K562 (cell line): Measurements from ENCODE around the gene DCLK1. TPM values are rescaled to one million over a fixed set of nuclear protein-coding genes. Genes with fewer than 3 reads are reported as not detected.

ENCODE experiments used
- ATAC-seq: fragments of 200-7000 bp; cut with Tn5 transposase; 3 replicates; pipeline ENCODE4 v1.9.1; 2020; ENCODE audit warnings: moderate library complexity
- BruUV-seq: library from RNA; stranded (reverse); fragments of 400-500 nt; replicated peaks from 2 replicates; lab custom pipeline; 2021; lab: Mats Ljungman, UMichigan
- CTCF ChIA-PET: fragments of 300-600 bp; formaldehyde crosslinking; extraction: SDS; loops from one replicate; lab custom pipeline; 2021; ENCODE audit warnings: low intra/inter-chr PET ratio; lab: Yijun Ruan, JAX
- POLR2A ChIA-PET: fragments of 300-600, 350-650 bp; sonication (Branson Sonifier 250); formaldehyde crosslinking; extraction: SDS; loops from one replicate; lab custom pipeline; 2021; ENCODE audit warnings: antibody characterized with exemption, inconsistent platforms; lab: Yijun Ruan, JAX
- DNase-seq, 4 experiments: peaks; one replicate each; pipeline versions ENCODE4 v3.0.0 to v3.0.0-alpha.2; 2011 to 2018; ENCODE audit warnings: low spot score in 3 of 4, mixed read lengths in 3 of 4; ENCODE audit errors: extremely low read depth in 1 of 4
- FAIRE-seq: peaks from 2 replicates; lab custom pipeline; 2011; peaks lifted over from hg19 to GRCh38; lab: Jason Lieb, UNC
- H2AFZ ChIP-seq: 2 replicates; pipeline ENCODE4 v1.6.0; 2011; ENCODE audit warnings: low read depth, low read length, control low read depth, inconsistent platforms
- H3K27ac ChIP-seq: fragments of 200-600 bp; 3 replicates; pipeline ENCODE4 v1.8.0; 2011; ENCODE audit warnings: low read depth, mild to moderate bottlenecking, control low read depth, inconsistent platforms, low read length, moderate library complexity, mixed read lengths; ENCODE audit errors: extremely low read depth
- H3K27me3 ChIP-seq, 2 experiments: fragments of 300-600 bp in 1 of 2; 2 replicates in 1 of 2; 3 replicates in 1 of 2; pipeline versions ENCODE4 v1.6.0 to v1.8.0; 2011; ENCODE audit warnings: inconsistent platforms in 2 of 2, low read length in 2 of 2, mild to moderate bottlenecking in 1 of 2, mixed read lengths in 1 of 2, moderate library complexity in 1 of 2; ENCODE audit not compliant: control insufficient read depth in 2 of 2, insufficient read depth in 2 of 2
- H3K36me3 ChIP-seq: fragments of 300-600 bp; 3 replicates; pipeline ENCODE4 v1.8.0; 2011; ENCODE audit warnings: mild to moderate bottlenecking, low read length, inconsistent platforms; ENCODE audit not compliant: control insufficient read depth, insufficient read depth
- H3K4me1 ChIP-seq, 2 experiments: fragments of 200-600 bp in 1 of 2; replicated peaks in 1 of 2; 2 replicates in 1 of 2; 3 replicates in 1 of 2; pipeline versions ENCODE4 v1.5.1 to v1.8.0; 2011; ENCODE audit warnings: inconsistent platforms in 2 of 2, low read length in 2 of 2, mild to moderate bottlenecking in 1 of 2, mixed read lengths in 1 of 2, moderate library complexity in 1 of 2; ENCODE audit not compliant: control insufficient read depth in 2 of 2, insufficient read depth in 2 of 2
- H3K4me2 ChIP-seq: 2 replicates; pipeline ENCODE4 v1.6.1; 2011; ENCODE audit warnings: low read length, control low read depth, inconsistent platforms, mixed read lengths; ENCODE audit not compliant: insufficient read depth
- H3K4me3 ChIP-seq: fragments of 200-600 bp; sonication (generic), shearing (Covaris generic); 2 replicates; pipeline ENCODE4 v1.5.1; 2016; ENCODE audit warnings: control low read depth, inconsistent platforms
- H3K79me2 ChIP-seq: fragments of 200-600 bp; 3 replicates; pipeline ENCODE4 v1.8.0; 2011; ENCODE audit warnings: low read length, inconsistent platforms; ENCODE audit not compliant: control insufficient read depth, insufficient read depth
- H3K9ac ChIP-seq, 2 experiments: 2 replicates each; pipeline versions ENCODE4 v1.6.0 to v1.6.1; 2011; ENCODE audit warnings: low read depth in 2 of 2, low read length in 2 of 2, control low read depth in 1 of 2, inconsistent platforms in 1 of 2, mild to moderate bottlenecking in 1 of 2, mixed read lengths in 1 of 2; ENCODE audit not compliant: insufficient read depth in 1 of 2
- H3K9me1 ChIP-seq: one replicate; pipeline ENCODE4 v1.6.0; 2011; ENCODE audit warnings: inconsistent platforms, mild to moderate bottlenecking, low read length, moderate library complexity; ENCODE audit not compliant: control insufficient read depth, insufficient read depth
- H3K9me3 ChIP-seq: replicated peaks from 2 replicates; pipeline ENCODE4 v1.5.1; 2011; ENCODE audit warnings: low read depth, low read length, inconsistent platforms; ENCODE audit not compliant: control insufficient read depth, insufficient read depth
- H4K20me1 ChIP-seq: replicated peaks from 2 replicates; pipeline ENCODE4 v1.6.1; 2011; ENCODE audit warnings: low read length, inconsistent platforms, mixed read lengths; ENCODE audit not compliant: control insufficient read depth, insufficient read depth
- ADNP ChIP-seq: fragments of 200-800 bp; sonication (Bioruptor generic); IDR thresholded peaks from 2 replicates; pipeline ENCODE4 v1.6.1; 2016; ENCODE audit warnings: missing genetic modification characterization, missing compliant biosample characterization
- BRCA1 ChIP-seq, 2 experiments: fragments of 450-650 bp in 1 of 2; sonication (generic) in 1 of 2; formaldehyde crosslinking in 1 of 2; IDR thresholded peaks; 2 replicates each; pipeline versions ENCODE4 v1.5.0 to v1.6.1; 2017 to 2020; ENCODE audit warnings: mild to moderate bottlenecking in 1 of 2, missing genetic modification reagents in 1 of 2
- CBX8 ChIP-seq: fragments of 200-600 bp; sonication (generic); IDR thresholded peaks from 2 replicates; pipeline ENCODE4 v1.6.1; 2012; ENCODE audit warnings: borderline replicate concordance, mixed run types, low read depth, mild to moderate bottlenecking, moderate library complexity, mixed read lengths, low read length, control low read depth, inconsistent platforms; ENCODE audit not compliant: poor library complexity, severe bottlenecking; ENCODE audit errors: extremely low read depth
- ELF1 ChIP-seq: fragments of 200-800 bp; sonication (Bioruptor generic); IDR thresholded peaks from 2 replicates; pipeline ENCODE4 v1.6.1; 2016; ENCODE audit warnings: missing genetic modification characterization, missing compliant biosample characterization
- HDAC3 ChIP-seq: fragments of 450-650 bp; IDR thresholded peaks from 2 replicates; pipeline ENCODE4 v1.6.1; 2018; ENCODE audit warnings: borderline replicate concordance, mild to moderate bottlenecking, moderate library complexity; ENCODE audit not compliant: partially characterized antibody
- JUNB ChIP-seq: fragments of 450-650 bp; formaldehyde crosslinking; conservative IDR thresholded peaks from 2 replicates; pipeline ENCODE4 v1.4.0; 2020; ENCODE audit warnings: mild to moderate bottlenecking
- KLF6 ChIP-seq: fragments of 250-450 bp; sonication (Bioruptor Pico); IDR thresholded peaks from 2 replicates; pipeline ENCODE4 v1.4.0; 2020; ENCODE audit warnings: mild to moderate bottlenecking, moderate library complexity, borderline replicate concordance
- RBM17 ChIP-seq: fragments of 200-400 bp; formaldehyde crosslinking; IDR thresholded peaks from 2 replicates; pipeline ENCODE4 v1.6.1; 2017; ENCODE audit warnings: low read depth, mild to moderate bottlenecking, low read length, borderline replicate concordance
- SAFB2 ChIP-seq: fragments of 200-400 bp; formaldehyde crosslinking; IDR thresholded peaks from 2 replicates; pipeline ENCODE4 v1.6.1; 2018; ENCODE audit warnings: borderline replicate concordance, low read length, low read depth, moderate library complexity; ENCODE audit not compliant: severe bottlenecking
- SIN3A ChIP-seq, 2 experiments: fragments of 150-350 bp in 1 of 2; IDR thresholded peaks; 2 replicates each; pipeline ENCODE4 v1.6.1; 2011 to 2016; ENCODE audit warnings: borderline replicate concordance in 2 of 2, low read depth in 2 of 2, low read length in 2 of 2, mild to moderate bottlenecking in 2 of 2, moderate library complexity in 2 of 2; ENCODE audit not compliant: control insufficient read depth in 1 of 2
- SMAD2 ChIP-seq: fragments of 150-350 bp; IDR thresholded peaks from 2 replicates; pipeline ENCODE4 v1.6.1; 2014; ENCODE audit warnings: low read depth, mild to moderate bottlenecking, low read length
- SMARCB1 ChIP-seq: IDR thresholded peaks from 2 replicates; pipeline ENCODE4 v1.6.1; 2011; ENCODE audit warnings: improper control_type of control experiment, low read depth; ENCODE audit not compliant: insufficient read length
- SREBF1 ChIP-seq: fragments of 150-350 bp; IDR thresholded peaks from 2 replicates; pipeline ENCODE4 v1.6.1; 2014; ENCODE audit warnings: antibody characterized with exemption, low read depth, low read length, borderline replicate concordance
- TAF15 ChIP-seq: fragments of 200-400 bp; formaldehyde crosslinking; IDR thresholded peaks from 2 replicates; pipeline ENCODE4 v1.6.1; 2017; ENCODE audit warnings: mild to moderate bottlenecking, low read depth, low read length, moderate library complexity
- TSC22D4 ChIP-seq: fragments of 450-650 bp; IDR thresholded peaks from 2 replicates; pipeline ENCODE4 v1.6.1; 2016; ENCODE audit warnings: missing genetic modification characterization, missing biosample characterization, control low read depth
- ZBTB17 ChIP-seq: fragments of 450-650 bp; formaldehyde crosslinking; IDR thresholded peaks from 2 replicates; pipeline ENCODE4 v1.4.0; 2020; ENCODE audit warnings: mild to moderate bottlenecking
- ZKSCAN3 ChIP-seq: fragments of 250-450 bp; sonication (Bioruptor Pico); IDR thresholded peaks from 2 replicates; pipeline ENCODE4 v1.4.0; 2020
- ZNF347 ChIP-seq: fragments of 450-650 bp; formaldehyde crosslinking; IDR thresholded peaks from 2 replicates; pipeline ENCODE4 v1.4.0; 2020; ENCODE audit warnings: low read depth, mild to moderate bottlenecking, moderate library complexity
- WGBS: fragments of 100-300 bp; shearing (Covaris generic); methylation state at CpG from one replicate; pipeline ENCODE4 v1.1.6; 2016; ENCODE audit warnings: low coverage, mixed read lengths; ENCODE audit not compliant: insufficient coverage; ENCODE audit errors: missing lambda C conversion rate; 5-methylcytosine and 5-hydroxymethylcytosine counted together
- in situ Hi-C: fragments of 300-500 bp; cut with MboI; formaldehyde crosslinking; loops from 4 replicates; pipeline ENCODE4 v1.15.0; 2018; ENCODE audit warnings: inconsistent platforms, mixed read lengths
- intact Hi-C: fragments of 100-400 bp; cut with micrococcal nuclease; formaldehyde crosslinking; loops from 2 replicates; pipeline ENCODE4 v1.14.2; 2022
- polyA plus RNA-seq, 8 experiments: library from polyadenylated mRNA; depleted of rRNA in 4 of 8; stranded (reverse) in 5 of 8; unstranded in 3 of 8; fragments of >200 nt; fragmentation: Nextera tagmentation in 2 of 8; fragmentation: Illumina TruSeq in 1 of 8; extraction: Ambion mirVana in 2 of 8; extraction: Trizol in 1 of 8; gene quantifications; 2 replicates each; pipeline versions ENCODE4 v1.2.1 to v1.2.3, GENCODE V29; 2011 to 2014; ENCODE audit warnings: inconsistent platforms in 1 of 8, missing spikeins in 1 of 8
- total RNA-seq, 7 experiments: library from RNA; depleted of rRNA in 6 of 7; stranded (reverse); fragments of >200 nt in 6 of 7; fragmentation: Illumina TruSeq in 2 of 7; extraction: Trizol in 2 of 7; gene quantifications; 2 replicates each; pipeline versions ENCODE4 v1.2.1 to v1.2.3, GENCODE V29; 2011 to 2021; ENCODE audit warnings: low replicate concordance in 1 of 7
- TF ChIP-seq, protein P1 (sequence below): fragments of 450-650 bp; conservative IDR thresholded peaks from 2 replicates; pipeline ENCODE4 v1.6.1; 2016; ENCODE audit warnings: missing genetic modification characterization, low read depth, mild to moderate bottlenecking, control low read depth, missing compliant biosample characterization

The DCLK1 gene
- total and polyA plus RNA-seq, 9 of the 15 experiments (the other 6 are each of a cell fraction or from before 2014, with no cell fraction given) = 0.07 TPM; not detected in 8

DNA sequence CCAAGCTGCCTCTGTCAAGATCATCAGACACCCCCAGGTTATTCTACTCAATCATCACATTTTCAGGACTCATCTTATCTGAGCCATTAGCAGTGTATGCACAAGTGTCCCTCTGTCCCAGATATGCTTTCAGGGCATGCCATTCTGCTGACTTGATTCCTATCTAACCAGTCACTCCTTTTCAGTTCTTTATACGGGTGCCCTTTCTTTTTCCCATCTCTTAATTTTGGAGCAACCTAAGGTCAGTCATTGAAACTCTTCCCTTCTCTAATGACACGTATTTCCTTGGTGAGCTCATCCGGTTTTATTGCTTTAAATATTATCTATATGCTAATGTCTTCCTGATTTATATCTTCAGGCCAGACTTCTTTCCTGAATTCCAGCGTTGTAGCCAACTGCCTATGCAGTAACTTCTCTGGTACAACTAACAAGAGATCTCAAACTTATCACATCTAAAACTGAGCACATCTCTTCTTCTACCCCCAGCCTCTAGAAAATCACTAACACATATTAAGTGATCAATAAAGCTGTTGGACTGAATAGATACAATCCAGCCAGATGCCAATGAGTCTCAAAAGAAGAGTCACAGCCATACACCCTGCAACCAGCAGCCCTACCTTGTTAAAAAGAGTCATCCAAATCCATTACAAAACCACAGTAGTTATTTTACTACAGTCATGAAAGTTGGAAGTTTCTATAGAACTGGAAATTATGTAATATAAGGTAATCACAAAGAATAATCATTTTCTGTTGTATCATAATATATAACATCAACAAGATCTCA is 58.8 kb downstream of the DCLK1 start:
- no peak for TF ChIP-seq ZKSCAN3 (CRISPR knock-in tag)
- TF ChIP-seq TAF15 = no peak
- no peak for TF ChIP-seq ZBTB17 (CRISPR knock-in tag)
- TF ChIP-seq KLF6 = no peak
- TF ChIP-seq ADNP (tag) = no peak
- no peak for TF ChIP-seq SMARCB1
- TF ChIP-seq ZNF347 (CRISPR knock-in tag) = no peak
- TF ChIP-seq ELF1 (tag) = no peak
- no peak for TF ChIP-seq TSC22D4 (tag)
- TF ChIP-seq JUNB = no peak
- TF ChIP-seq BRCA1 (IDR thresholded peaks at IDR 0.05) = no peak
- TF ChIP-seq BRCA1 (CRISPR knock-in tag; IDR thresholded peaks at IDR 0.05) = no peak
- TF ChIP-seq SIN3A (IDR thresholded peaks at IDR 0.05; ENCODE audit: borderline replicate concordance in 2 of 2, control insufficient read depth in 1 of 2, low read depth in 2 of 2, low read length in 2 of 2) = no peak
- TF ChIP-seq SREBF1 = no peak
- TF ChIP-seq SMAD2 = no peak
- TF ChIP-seq HDAC3 = no peak
- TF ChIP-seq CBX8 = no peak
- TF ChIP-seq SAFB2 = no peak
- no peak for TF ChIP-seq RBM17
- TF ChIP-seq, protein P1, sequence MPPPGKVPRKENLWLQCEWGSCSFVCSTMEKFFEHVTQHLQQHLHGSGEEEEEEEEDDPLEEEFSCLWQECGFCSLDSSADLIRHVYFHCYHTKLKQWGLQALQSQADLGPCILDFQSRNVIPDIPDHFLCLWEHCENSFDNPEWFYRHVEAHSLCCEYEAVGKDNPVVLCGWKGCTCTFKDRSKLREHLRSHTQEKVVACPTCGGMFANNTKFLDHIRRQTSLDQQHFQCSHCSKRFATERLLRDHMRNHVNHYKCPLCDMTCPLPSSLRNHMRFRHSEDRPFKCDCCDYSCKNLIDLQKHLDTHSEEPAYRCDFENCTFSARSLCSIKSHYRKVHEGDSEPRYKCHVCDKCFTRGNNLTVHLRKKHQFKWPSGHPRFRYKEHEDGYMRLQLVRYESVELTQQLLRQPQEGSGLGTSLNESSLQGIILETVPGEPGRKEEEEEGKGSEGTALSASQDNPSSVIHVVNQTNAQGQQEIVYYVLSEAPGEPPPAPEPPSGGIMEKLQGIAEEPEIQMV (tag) = no peak
- BruUV-seq = no TSS peak
- no peaks in the 10 kb centered on the region for H3K9me1 ChIP-seq
- no peak overlapping the region for H3K4me3 ChIP-seq
- ChIA-PET POLR2A (no interaction called here), CTCF (no interaction called here)
- WGBS = 0% methylated on average over 4 of the region's 4 CpGs
- no peaks in the 10 kb centered on the region for H3K9me3 ChIP-seq
- intact Hi-C loops (no loop called here), in situ Hi-C loops (no loop called here)
- no peak overlapping the region for H3K4me2 ChIP-seq
- H3K79me2 ChIP-seq = no peaks in the 10 kb centered on the region
- no peak overlapping the region for H3K27ac ChIP-seq
- FAIRE-seq (no peak), ATAC-seq (no peak), DNase-seq (no peak)
- no peaks in the 10 kb centered on the region for H3K36me3 ChIP-seq
- H4K20me1 ChIP-seq = no peaks in the 10 kb centered on the region
- H3K27me3 ChIP-seq = no peaks in the 10 kb centered on the region
- H3K9ac ChIP-seq = no peak overlapping the region
- H2AFZ ChIP-seq = no peak overlapping the region
- no peaks in the 10 kb centered on the region for H3K4me1 ChIP-seq
